SK-MEL-5 (cell line): ENCODE data around the gene PTPRM. TPM values are rescaled to one million over a fixed set of nuclear protein-coding genes. Genes with fewer than 3 reads are reported as not detected.

Experiments used
- DNase-seq: peaks from one replicate; pipeline ENCODE4 v3.0.0-alpha.2; 2016; ENCODE audit warnings: low read depth, low spot score
- in situ Hi-C: cut with HindIII; loops from 2 replicates; pipeline ENCODE4 v1.10.0; 2016; ENCODE audit warnings: low sequenced_read_pairs, high pct_unique_total_duplicates, low pct_unique_long_range_greater_than_20kb
- total RNA-seq: library from RNA; depleted of rRNA; stranded (reverse); fragments of >200 nt; shearing (Covaris generic); gene quantifications from 2 replicates; pipeline ENCODE4 v1.2.3, GENCODE V29; 2014

Gene PTPRM
- total RNA-seq, 1 experiment from 2014 or later = 43.7 TPM

DNA sequence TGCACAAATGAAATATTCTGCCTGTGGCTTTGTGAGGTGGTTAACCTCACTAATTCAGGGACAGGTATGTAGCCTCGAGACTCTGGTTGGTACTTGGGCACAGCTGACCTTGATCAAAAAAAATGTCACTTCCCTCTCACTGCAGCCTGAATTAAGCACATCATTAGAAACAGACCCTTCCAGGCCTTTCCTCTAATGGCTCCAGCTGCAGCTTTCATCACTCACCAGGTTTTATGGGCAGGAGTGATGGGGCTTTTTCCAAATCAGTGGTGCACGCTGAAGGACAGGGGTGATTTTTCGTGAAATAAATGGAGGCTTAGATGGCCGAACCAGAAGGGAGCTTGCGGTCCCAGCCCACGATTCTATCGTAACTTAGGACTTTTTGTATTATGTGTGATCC lies 829.1 kb downstream of the PTPRM start:
- in situ Hi-C loops = no loop called here
- no peak for DNase-seq

DNA sequence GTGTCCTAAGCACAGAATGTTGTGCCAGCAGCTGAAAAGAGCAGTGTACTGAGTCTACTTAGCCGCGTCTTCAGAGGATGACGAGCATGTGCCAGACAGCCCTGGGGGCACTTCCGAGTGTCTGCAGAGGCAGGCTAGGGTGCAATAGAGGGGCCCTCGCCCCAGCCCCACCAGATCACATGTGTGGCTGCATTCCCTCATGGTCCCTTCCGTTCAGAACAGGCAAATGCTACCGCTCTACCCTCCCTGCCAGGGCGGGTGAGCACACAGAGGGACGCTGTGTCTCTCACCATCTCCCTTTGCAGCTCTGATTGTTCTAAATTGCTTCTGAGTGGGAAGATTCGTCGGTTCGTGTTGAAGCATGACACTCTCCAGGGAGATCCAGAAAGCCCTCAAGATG lies 829.9 kb downstream of the PTPRM start:
- in situ Hi-C loops = no loop called here

DNA sequence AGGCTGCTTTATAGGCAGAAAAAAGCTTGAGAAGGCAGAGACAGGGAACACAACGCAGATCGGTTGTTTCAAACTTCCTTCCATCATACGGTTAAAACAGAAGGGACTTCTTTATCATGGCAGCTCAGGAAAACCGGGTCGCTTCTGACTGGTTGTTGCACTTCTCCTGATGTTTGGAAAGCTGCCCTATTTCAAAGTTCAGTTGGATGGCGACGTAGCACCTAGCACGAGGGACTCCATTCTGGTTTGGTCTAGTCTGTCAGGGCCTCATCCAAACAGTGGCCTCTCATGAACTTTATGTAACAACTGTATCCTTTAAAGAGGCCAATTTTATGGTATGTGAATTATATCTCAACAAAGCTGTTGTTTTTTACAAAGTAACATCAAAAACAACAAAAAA lies 832.0 kb downstream of the PTPRM start:
- in situ Hi-C loops = no loop called here
- no peak for DNase-seq

More for the DNA sequence above, 829.9 kb downstream of the PTPRM start:
- peak; percentile 87 for DNase-seq

DNA sequence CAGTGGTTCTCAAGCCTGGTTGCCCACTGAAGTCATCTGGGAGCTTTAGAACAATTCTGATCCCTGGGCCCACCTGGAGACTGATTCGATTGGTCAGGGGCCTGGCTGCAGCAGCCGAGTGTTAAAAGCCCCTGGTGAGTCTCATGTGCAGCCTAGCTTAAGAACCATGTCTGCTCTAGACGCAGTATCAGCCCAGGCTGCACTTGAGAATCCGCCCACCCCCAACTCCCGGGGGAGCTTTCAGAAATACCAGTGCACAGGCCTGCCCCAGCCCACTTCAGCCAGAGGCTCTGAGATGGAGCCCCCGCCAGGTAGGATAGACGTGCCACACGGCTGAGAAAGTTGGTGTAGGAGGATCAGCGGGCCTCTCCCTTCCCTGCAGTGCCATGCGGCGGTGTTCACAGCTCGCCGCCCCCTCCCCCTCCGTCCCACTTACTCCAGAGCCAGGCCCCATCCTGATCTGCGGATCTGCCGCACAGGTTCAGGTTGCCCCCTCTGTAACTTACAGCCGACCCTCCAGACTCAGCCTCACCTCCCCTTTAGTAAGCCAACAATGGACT lies 833.2 kb downstream of the PTPRM start:
- DNase-seq = no peak
- in situ Hi-C loops = no loop called here

DNA sequence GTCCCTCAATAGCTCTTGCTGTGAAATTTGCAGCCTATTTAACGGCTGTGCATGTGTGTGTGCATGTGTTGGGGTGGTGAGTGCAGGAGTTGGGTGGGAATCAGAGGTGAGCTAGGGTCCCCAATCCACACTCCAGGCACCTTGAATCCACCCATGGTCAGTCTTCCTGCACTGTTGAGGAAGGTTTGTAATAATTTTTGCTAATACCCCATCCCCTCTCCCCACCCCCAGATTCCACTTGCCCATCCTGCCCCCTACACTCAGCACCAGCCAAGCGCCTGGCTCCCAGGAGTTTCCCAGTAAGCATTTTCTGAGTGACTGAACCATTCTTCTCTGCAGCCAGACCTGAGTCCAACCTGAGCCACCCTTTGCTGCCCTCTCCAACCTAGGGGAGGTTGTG lies 833.7 kb downstream of the PTPRM start:
- in situ Hi-C loops = no loop called here
- no peak for DNase-seq

DNA sequence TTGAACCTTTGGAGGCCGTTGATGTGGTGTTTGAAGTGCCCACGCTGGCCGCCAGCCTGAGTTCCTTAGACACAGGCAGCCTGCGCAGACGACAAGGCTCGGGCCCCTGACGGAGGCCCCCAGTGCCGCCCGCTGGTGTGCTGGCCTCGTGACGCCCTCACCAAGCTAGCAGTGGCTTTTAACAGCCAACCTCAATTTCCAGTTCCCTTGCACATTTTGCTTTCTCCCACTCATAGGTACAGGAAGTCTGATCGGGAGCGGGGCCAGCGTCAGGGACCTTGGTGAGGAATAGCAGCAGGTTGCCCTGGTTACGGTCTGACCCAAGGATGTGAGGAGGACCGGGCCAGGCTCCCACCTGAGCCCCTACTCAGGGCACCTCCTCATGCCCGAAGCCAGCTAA lies 834.5 kb downstream of the PTPRM start:
- in situ Hi-C loops = no loop called here
- DNase-seq = no peak

GRCh38 chr18:8402237-8402636 lies 835.1 kb downstream of the PTPRM start:
- in situ Hi-C loops = no loop called here
- no peak for DNase-seq

DNA sequence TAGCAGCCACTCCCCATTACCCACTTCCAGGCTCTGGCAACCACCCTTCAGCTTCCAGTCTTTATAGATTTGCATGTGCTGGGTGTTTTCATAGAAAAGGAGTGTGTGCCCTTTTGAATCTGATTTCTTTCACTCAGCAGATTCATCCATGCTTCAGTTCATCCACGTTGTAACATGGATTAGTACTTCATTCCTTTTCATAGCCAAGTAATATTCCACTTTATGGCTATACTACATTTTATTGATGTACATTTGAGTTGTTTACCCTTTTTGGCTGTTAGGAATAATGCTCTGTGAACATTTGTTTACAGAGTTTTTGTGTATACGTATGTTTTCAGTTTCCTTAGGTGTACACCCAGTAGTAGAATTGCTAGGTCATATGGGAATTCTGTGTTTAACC lies 836.6 kb downstream of the PTPRM start:
- in situ Hi-C loops = no loop called here
- no peak for DNase-seq

DNA sequence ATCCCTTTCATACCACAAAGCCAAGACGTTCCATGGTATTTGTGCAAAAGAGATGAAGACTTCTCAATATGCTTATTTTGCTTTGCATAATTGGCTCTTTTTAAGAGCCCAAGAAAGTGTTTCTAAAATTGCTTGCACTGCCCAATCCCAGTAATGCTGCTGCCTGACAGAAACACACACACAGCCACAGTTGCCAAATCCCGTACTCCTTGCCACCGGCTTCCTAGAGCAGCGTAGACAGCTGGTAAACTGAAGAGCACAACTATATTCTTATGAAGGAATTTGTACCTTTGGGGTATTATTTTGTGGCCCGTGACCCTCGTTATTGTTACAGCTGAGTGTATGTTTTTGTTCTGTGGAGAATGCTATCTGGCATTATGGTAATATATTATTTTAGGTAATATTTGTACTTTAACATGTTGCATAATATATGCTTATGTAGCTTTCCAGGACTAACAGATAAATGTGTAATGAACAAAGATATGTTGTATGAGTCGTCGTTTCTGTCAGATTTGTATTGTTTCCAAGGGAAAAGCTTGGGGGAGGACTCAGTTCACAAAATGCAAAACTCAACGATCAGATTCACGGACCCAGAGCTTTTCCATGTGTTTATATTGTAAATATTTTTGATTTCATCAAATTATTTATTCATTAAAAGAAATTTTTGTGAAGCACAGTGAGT lies 839.2 kb downstream of the PTPRM start:
- no peak for DNase-seq
- in situ Hi-C loops = no loop called here

DNA sequence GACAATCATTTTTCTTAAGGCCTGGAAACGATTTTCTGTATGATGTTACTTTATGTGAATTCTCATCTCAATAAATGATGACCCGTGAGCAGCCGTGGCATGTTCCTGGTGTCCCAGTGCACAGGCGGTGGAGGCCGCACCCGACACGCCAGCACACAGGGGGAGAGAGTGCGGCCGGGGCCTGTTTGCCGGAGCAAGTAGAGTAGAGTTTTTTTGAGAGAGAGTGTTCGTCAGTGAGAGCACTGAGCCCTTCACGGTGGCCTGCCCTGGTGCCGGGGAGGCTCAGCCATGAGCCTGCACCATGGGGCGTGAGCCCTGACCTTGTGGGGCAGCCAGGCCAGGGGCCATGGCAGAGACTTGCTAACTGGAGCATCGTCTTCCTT lies 839.7 kb downstream of the PTPRM start:
- in situ Hi-C loops = no loop called here
- no peak for DNase-seq

DNA sequence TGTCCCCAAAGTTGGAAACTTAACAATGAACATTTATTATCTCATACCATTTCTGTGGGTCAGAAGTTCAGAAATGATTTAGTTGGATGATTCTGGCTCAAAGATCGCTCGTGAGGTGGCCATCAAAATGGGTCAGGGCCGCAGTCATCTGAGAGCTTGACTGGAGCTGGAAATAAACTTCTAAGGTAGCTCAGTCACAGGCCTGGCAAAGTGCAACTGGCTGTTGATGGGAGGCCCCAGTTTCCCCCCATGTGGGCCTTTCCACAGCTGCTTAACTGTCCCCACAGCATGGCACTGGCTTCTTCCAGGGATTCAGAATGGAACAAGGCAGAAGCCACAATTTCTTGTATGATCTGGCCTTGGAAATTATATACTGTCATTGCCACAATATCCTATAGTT lies 842.0 kb downstream of the PTPRM start:
- in situ Hi-C loops = no loop called here
- DNase-seq = no peak

DNA sequence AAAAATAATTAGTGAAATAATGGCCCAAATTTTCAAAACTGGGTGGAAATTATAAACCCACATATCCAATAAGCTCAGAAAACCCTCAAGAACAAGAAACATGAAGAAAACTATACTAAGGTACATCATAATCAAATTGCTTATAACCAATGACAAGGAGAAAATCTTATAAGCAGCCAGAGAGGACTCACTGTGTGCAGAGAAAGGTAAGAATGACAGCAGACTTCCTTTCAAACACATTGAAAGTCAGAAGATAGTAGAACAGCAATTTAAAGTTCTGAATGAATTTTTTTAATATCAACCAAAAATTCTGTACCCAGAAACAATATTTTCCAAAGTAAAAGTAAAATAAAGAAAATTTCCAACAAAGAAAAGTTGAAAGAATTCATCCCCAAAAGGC lies 844.4 kb downstream of the PTPRM start:
- DNase-seq = no peak

DNA sequence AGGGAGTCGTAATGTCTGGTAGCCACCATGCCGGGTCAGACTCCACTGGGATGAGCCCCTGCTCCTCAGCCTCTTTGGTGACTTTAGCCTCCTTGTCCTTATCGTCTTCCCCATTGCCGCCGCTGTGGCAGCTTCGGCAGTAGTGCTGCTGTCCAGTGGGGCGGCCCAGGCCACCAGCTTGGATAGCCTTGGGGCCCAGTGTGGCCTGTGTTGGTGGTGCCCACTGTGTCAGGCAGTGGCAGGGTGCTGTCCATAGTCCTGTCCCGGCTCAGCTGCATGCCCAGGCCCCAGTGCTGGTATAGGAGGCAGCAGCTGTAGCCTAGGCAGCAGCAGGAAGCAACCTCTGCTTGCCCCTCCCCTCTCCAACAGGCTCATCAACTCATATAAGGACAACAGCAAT lies 845.0 kb downstream of the PTPRM start:
- in situ Hi-C loops = no loop called here

More for the DNA sequence above, 844.4 kb downstream of the PTPRM start:
- in situ Hi-C loops = no loop called here

DNA sequence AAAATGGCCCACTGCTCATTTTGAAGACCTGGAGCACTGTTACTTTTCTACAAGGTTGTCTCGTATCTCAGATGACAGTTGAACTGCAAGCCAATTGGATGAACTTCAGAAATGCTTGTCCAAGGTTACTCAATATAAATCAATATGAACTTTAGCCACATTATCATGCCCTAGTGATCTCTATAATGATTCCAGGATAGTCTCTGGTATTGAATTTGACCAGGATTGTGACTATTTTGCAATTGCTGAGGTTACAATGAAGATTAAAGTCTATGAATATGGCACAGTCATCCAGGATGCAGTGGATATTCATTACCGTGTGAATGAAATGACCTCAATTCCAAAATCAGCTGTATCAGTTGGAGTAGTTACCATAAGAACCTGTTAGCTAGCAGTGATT lies 846.1 kb downstream of the PTPRM start:
- in situ Hi-C loops = no loop called here
- no peak for DNase-seq

More for the DNA sequence above, 845.0 kb downstream of the PTPRM start:
- no peak for DNase-seq

- no peak for DNase-seq
- in situ Hi-C loops = no loop called here
Observed at GRCh38 chr18:8413751-8414150, 846.6 kb downstream of the PTPRM start.

GRCh38 chr18:8416212-8417019 lies 849.3 kb downstream of the PTPRM start:
- no peak for DNase-seq
- in situ Hi-C loops = no loop called here

DNA sequence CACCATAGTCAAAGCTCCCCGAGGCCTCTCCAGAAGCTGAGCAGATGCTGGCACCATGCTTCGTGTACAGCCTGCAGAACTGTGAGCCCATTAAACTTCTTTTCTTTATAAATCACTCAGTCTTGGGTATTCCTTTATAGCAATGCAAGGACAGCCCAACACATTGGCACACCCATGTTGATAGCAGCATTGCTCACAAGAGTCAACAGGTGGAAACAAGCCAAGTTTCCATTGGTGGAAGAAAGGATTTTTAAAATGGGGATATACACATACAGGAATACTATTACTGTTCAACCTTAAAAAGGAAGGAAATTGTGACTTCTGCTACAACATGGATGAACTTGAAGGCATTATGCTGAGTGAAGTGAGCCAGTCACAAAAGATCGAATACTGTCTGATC lies 855.3 kb downstream of the PTPRM start:
- no peak for DNase-seq
- in situ Hi-C loops = no loop called here

GRCh38 chr18:8423051-8423557 lies 856.0 kb downstream of the PTPRM start:
- in situ Hi-C loops = no loop called here
- peak; percentile 15 for DNase-seq

- no peak for DNase-seq
- in situ Hi-C loops = no loop called here
Observed at GRCh38 chr18:8424481-8424880, 857.4 kb downstream of the PTPRM start.
